ENCODE results near the gene FBXL19. TPM values are rescaled to one million over a fixed set of nuclear protein-coding genes. Genes with fewer than 3 reads are reported as not detected.

The FBXL19 gene
- total and polyA plus RNA-seq, 9 of the 15 experiments (the other 6 are each of a cell fraction or from before 2014, with no cell fraction given): 0.13 to 48.0 (median 13.5) TPM; not detected in 1

DNA sequence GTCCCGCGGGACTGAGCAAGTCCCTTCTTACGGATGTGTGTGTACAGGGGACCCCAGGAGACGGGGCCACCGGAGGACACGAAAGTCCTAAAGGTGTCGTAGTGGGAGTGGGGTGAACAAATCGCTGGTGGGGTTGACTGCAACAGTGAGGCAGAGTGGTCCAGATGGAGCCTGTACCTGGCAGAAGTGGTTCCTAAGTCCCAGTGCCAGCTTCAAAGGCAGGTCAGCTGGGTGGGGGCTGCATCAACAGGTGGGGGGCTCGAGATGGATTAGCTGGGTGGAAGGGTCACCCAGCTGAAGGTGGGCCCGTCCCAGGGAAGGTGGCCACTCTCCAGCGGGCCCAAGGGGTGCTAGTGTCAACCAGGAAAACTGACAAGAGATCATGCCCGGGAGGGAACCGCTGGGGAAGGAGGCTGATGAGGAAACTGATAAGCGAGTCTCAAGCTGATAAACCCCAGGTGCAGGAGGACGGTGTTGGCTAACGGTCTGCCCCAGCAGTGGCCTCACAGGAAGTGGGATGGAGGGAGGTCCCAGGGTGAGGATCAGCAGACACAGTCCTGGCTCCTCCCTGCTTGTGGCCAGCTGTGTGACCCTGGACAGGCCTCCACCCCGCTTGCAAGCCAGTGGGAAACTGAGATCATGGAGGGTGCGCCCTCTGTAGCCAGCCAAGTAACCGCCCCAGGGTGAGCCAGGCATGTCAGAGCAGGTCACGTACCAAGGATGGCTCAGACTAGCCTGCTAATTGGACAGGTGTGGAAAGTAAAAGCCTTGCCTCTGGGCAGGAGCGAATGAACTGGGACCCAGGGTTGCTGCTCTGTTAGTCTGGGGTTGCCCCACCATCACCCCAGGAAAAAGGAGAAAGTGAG lies 26.5 kb downstream of the FBXL19 start (continued):
- TF ChIP-seq ZEB2 (IDR thresholded peaks at IDR 0.05) (peak; percentile 97), RCOR1 (IDR thresholded peaks at IDR 0.05; ENCODE audit: borderline replicate concordance in 1 of 2, low read depth in 2 of 2, low read length in 2 of 2) (peak in 1 of 2 experiments; percentile 94; a peak in 3 of 4 replicates), PHB (CRISPR knock-in tag; IDR thresholded peaks at IDR 0.05) (no peak), ETS1 (conservative IDR thresholded peaks at IDR 0.05; ENCODE audit: control insufficient read depth, low read depth, low read length) (peak; percentile 84), TRIM28 (IDR thresholded peaks at IDR 0.05) (no peak), ZNF134 (CRISPR knock-in tag; conservative IDR thresholded peaks at IDR 0.05) (no peak), KDM2B (CRISPR knock-in tag; IDR thresholded peaks at IDR 0.05) (no peak), ZNF639 (CRISPR knock-in tag; conservative IDR thresholded peaks at IDR 0.05 in 1 of 2, IDR thresholded peaks at IDR 0.05 in 1 of 2) (no peak), HSF4 (CRISPR knock-in tag; IDR thresholded peaks at IDR 0.05; ENCODE audit: borderline replicate concordance) (no peak), MXI1 (IDR thresholded peaks at IDR 0.05; ENCODE audit: low read depth, low read length) (no peak), DMBX1 (CRISPR knock-in tag; IDR thresholded peaks at IDR 0.05; ENCODE audit: borderline replicate concordance) (no peak), BRD9 (IDR thresholded peaks at IDR 0.05; ENCODE audit: low read depth, partially characterized antibody) (peak; percentile 39), ZNF696 (CRISPR knock-in tag; conservative IDR thresholded peaks at IDR 0.05) (no peak), STAT6 (CRISPR knock-in tag; IDR thresholded peaks at IDR 0.05) (no peak), SRSF7 (optimal IDR thresholded peaks at IDR 0.05; ENCODE audit: low read depth, low read length) (no peak)
- TF ChIP-seq, protein P1, sequence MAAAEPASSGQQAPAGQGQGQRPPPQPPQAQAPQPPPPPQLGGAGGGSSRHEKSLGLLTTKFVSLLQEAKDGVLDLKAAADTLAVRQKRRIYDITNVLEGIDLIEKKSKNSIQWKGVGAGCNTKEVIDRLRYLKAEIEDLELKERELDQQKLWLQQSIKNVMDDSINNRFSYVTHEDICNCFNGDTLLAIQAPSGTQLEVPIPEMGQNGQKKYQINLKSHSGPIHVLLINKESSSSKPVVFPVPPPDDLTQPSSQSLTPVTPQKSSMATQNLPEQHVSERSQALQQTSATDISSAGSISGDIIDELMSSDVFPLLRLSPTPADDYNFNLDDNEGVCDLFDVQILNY (CRISPR knock-in tag; IDR thresholded peaks at IDR 0.05): no peak
- TF ChIP-seq, protein P2, sequence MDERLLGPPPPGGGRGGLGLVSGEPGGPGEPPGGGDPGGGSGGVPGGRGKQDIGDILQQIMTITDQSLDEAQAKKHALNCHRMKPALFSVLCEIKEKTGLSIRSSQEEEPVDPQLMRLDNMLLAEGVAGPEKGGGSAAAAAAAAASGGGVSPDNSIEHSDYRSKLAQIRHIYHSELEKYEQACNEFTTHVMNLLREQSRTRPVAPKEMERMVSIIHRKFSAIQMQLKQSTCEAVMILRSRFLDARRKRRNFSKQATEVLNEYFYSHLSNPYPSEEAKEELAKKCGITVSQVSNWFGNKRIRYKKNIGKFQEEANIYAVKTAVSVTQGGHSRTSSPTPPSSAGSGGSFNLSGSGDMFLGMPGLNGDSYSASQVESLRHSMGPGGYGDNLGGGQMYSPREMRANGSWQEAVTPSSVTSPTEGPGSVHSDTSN (CRISPR knock-in tag; IDR thresholded peaks at IDR 0.05; ENCODE audit: low read depth): no peak
- TF ChIP-seq, protein P2 (tag; conservative IDR thresholded peaks at IDR 0.05; ENCODE audit: low read depth): no peak

All from K562 (cell line).